ENCODE data around the gene SAMD4A.

The SAMD4A gene

GRCh38 chr14:54686219-54686870 lies 119.4 kb downstream of the SAMD4A start:
- no peak for DNase-seq (ENCODE audit: low spot score)

DNA sequence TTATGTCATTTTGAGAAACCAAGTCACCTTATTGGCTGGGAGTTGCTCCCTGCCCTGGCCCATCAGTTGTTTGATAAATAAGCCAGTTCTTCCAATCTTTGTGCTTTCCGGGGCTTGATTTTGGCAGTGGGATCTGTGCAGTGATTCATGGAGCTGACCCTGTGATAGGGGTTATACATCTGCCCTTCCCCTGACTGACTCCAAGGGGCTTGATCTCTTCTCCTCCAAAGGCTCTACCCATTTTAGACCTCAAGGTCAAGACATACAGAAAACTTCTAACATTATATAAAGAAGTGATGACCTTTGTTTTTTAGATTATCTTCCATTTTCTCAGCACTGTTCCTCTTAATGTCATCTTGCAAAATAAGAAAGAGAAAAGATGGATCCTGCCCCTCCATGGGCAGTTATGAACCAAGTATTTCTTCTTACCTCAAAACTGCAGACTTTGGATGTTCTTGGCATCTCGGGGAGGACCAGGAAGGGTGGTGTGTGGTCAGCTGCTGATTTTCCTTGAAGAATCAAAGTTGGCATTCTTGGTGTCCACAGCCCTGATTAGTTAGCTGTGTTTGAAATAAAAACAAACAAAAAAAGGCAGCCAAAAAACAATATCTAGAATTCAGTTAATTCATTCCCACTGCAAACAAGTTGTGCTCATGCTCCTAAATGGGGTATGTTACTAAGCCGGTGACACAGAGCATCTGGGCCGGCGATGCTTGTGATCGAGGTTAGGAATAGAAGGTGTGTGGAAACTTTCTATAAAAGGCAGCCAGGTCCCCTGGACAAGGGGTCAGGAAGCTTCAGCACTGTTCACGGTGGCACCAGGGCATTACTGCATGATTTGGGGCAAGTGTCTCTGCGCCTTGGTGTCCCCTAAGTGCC lies 120.2 kb downstream of the SAMD4A start:
- no peak for DNase-seq (ENCODE audit: low spot score)

DNA sequence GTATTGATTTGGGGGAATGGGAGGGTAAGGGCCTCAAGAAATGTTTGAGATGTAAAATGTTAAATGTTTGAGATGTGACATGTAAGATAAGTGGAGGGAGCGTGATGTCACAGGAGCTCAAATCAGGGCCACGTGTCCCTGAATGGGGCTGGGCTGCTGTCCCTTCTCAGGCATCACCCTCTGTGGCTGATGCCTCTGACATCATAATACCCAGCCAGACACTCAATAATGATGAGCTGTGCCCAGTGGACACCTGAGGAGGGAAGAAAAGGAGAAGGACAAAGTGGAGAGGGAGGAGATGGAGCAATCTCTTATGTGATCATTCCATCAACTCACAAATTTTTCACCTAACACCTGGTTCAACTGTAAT lies 120.8 kb downstream of the SAMD4A start:
- no peak for DNase-seq (ENCODE audit: low spot score)

DNA sequence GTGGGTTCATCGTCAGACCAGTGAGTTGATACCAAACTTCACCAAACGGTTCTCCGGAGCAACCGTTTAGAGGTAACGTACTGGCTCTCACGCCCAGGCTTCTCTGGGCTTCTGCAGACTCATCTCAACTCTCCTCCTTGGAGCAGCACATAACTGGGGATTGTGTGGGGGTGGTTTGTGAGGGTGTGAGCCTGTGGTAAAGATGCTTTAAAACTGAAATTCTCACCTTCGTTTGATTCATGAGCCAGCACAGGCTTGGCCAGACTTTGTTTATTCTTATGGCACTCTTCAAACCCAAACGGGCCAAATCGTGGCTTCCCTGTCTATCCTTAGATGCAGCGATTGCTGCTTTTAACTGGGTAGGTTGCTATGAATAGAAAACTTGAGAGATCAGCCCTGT lies 121.3 kb downstream of the SAMD4A start:
- peak; percentile 74 for DNase-seq (ENCODE audit: low spot score)

DNA sequence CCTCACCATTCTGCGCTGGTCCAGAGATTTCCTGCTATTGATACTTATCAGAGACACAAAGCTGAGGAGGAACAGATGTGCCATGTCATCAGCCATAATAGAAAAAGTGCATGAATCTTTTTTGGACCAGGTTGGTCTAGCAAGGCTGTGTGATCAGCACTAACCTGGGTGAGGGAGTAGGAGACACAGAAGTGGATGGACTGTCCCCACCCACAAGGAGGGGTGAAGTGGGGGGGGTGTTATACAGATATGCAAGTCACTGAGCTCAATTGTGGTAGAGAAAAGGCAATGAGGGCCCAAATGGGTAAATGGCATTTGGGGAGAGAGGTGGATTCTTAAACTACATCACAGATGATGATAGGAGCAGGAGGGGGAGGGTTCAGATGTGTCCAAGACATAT lies 123.0 kb downstream of the SAMD4A start:
- DNase-seq (ENCODE audit: low spot score) = no peak

GRCh38 chr14:54690887-54691286 lies 124.0 kb downstream of the SAMD4A start:
- no peak for DNase-seq (ENCODE audit: low spot score)

DNA sequence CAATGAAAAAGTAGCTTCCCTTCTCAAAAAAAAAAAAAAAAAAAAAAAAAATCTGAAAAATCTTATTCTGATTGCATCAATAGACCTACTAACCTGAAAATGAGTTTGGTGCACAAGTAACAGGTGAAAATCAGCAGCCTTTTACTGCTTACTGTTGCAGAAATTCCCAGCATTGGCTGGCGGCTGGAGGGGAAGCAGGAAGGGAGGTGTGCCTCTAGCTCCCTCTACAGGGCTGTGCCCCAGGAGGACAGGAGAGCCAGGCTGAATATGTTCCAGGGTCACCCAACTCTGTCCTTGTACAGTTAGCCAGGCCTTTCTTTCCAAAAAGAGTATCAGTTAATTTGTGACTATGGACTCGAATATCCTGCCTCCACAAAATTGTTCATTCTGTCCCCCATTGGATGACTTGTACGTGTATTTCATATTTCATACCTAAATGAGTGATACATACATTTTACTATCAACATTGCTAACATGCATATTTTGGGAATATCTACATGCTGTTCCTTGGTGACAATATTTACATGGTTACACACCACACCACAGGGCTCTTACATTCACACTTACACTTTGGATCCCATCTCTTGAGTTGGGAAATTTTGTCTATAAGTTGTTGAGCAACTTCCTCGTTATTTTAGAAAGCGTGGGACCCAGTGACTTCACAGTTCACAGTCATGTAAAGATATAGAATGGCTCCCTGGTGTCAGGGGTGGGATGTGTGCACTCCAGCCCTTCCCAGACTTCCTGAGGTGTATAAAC lies 124.8 kb downstream of the SAMD4A start:
- peak; percentile 58 for DNase-seq (ENCODE audit: low spot score)

DNA sequence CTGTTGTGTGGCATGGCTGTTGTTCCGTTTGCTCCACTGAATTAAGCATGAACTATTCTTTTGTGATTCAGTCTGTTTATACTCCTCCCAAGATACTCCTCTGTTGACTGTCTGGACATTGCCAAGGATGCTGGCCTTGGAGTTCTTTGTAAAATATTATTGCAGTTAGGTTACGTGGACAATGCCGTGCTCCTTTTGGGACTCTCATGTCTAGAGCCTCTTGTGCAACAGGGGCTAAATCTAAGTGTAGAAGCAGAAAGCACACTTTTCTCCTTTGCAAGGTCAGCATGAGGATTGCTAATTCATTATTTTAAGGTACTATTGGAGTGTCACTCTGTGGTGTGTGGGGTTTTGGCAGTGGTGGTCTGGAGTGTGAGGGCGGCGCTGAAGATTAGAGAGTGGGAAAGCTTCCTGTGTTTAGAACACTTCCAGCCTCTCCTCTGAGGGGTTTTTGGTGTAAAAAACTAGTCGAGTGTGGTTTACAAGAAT lies 125.4 kb downstream of the SAMD4A start:
- no peak for DNase-seq (ENCODE audit: low spot score)

DNA sequence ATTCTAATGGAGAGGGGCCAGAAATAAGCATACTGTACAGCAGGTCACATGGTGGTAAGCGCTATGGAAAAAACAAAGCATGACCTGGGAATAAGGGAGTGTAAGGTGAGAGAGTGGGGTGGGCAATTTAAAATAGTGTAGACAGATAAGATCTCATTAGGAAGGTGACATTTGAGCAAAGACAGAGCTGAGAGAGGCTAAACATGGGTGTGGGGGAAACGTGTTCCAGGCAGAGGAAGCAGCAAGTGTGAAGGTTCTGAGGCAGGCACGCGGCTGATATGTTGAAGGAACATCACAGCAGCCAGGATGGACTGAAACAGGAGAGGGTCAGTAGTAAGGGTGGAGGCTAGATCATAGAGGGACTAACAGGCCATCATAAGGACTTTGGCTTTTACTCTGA lies 126.8 kb downstream of the SAMD4A start:
- no peak for DNase-seq (ENCODE audit: low spot score)

- no peak for DNase-seq (ENCODE audit: low spot score)
Observed at GRCh38 chr14:54695196-54695595, 128.3 kb downstream of the SAMD4A start.

GRCh38 chr14:54697001-54697400 lies 130.1 kb downstream of the SAMD4A start:
- no peak for DNase-seq (ENCODE audit: low spot score)

- DNase-seq (ENCODE audit: low spot score) = no peak
Observed at GRCh38 chr14:54697803-54698202, 130.9 kb downstream of the SAMD4A start.

- DNase-seq (ENCODE audit: low spot score) = no peak
Observed at GRCh38 chr14:54698501-54698900, 131.6 kb downstream of the SAMD4A start.

- DNase-seq (ENCODE audit: low spot score) = no peak
Observed at GRCh38 chr14:54698966-54699530, 132.1 kb downstream of the SAMD4A start.

DNA sequence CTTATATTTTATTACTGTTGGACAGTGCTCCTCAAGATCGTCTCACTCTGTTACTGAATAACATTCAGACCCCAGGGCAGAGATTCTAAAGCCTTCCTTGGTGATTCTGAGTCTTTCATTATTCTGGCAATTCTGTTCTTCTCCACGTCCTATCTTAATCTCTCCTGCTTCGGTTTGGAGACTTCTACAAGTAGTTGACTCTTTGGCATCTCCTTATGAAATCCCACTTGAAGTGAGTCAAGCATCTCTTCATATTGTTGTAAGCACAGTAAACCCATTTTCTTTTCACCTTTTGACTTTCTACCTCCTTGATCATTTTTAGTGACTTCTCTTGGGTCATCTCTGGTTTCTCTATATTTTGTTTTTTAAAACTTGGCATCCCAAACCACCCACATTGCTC lies 132.8 kb downstream of the SAMD4A start:
- DNase-seq (ENCODE audit: low spot score) = no peak

- DNase-seq (ENCODE audit: low spot score) = peak; percentile 62
Observed at GRCh38 chr14:54700717-54701116, 133.8 kb downstream of the SAMD4A start.

DNA sequence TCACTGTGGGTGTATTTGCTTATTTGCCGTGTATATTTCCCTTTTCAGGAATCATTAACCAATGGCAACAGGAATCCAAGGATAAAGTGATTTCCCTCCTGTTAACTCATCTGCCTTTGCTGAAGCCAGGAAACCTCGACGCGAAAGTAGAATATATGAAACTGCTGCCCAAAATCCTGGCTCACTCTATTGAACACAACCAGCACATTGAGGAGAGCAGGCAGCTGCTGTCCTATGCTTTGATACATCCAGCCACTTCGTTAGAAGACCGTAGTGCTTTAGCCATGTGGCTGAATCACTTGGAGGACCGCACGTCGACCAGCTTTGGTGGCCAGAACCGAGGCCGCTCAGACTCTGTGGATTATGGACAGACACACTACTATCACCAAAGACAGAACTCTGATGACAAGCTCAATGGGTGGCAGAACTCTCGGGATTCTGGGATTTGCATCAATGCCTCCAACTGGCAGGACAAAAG lies 135.1 kb downstream of the SAMD4A start:
- no peak for DNase-seq (ENCODE audit: low spot score)

DNA sequence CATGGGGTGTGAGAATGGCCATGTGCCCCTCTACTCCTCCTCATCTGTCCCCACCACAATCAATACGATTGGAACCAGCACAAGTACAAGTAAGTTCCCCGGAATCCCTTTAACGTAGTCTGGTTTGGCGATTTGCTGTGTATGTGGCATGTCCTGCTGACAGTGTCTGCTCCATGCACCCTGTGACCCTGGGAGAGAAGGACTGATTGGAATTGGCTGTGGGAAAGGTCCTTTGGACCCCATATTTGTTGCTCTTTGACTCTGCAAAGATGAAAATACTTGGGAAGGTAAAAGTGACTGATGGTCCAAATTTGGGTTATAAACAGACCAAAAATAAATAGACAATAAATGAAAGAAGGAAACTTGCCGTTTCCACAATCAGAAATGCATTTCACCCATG lies 135.6 kb downstream of the SAMD4A start:
- no peak for DNase-seq (ENCODE audit: low spot score)

DNA sequence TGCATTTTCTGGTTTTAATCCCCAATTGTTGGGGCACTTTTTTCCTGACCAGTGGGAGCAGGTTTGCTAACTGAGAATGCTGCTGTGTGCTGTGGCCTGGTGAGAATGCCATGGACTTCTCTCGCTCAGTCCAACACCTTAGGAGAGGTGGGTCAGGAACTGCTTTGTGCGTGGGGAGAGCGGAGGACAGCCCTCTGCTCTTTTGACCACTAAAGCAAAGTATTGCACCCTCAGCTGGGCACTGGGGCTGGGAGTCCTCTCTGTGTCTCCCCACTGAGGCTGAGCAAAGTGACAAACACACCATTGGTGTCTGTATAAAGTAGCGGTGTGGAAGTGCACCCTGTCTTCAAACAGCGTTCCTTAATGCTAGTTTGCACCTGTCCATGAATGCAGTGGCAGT lies 136.2 kb downstream of the SAMD4A start:
- no peak for DNase-seq (ENCODE audit: low spot score)

- DNase-seq (ENCODE audit: low spot score) = no peak
Observed at GRCh38 chr14:54703724-54704123, 136.8 kb downstream of the SAMD4A start.

DNA sequence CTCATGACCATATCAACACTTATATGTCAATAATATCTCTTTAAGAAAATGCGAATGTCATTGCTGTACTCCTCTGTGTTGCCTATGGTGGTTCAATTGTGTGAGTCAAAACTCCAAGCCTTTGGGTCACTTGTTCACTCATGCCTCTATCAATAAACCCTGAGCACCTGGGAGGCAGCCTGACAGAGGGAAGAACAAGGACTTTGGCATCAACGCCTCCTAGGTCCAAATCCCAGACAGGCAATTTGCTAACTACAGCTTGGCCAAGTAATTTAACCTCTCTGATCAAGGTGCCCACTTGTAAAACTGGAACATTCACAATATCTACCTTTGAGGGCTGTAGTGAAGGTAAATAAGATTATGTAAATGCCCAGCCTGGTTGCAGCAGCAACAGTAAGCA lies 137.8 kb downstream of the SAMD4A start:
- DNase-seq (ENCODE audit: low spot score) = no peak

DNA sequence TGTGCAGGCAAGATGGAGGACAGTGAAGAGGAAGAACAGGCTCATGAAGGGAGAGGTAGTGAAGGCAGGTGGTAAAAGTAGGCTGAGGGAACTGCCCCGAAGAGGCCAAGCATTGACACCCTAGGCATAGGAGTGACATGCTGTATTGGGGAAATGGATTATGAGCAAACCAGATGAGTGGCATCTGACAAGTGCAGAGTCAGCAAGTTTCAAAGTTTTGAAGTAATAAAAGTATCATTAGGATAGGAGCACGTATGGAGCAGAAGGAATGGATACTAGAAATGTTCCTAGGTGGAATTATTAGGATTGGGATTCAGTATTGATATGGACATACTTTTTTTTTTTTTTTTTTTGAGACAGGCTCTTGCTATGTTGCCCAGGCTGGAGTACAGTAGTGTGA lies 139.8 kb downstream of the SAMD4A start:
- no peak for DNase-seq (ENCODE audit: low spot score)

All from activated CD4-positive, alpha-beta T cell treated with anti-CD3 and anti-CD28 coated beads, Interleukin-2, Interleukin-4, amounts not matched to agents 100 ng/mL and 50 ng/mL, durations not matched to agents 16 hours and 8 hours (primary cell).